Middle frontal gyrus (tissue), 1 donor: ENCODE data around the gene TRAF2.

Experiments used
- DNase-seq: peaks from one replicate; pipeline ENCODE4 v3.0.0-alpha.2; 2015; ENCODE audit warnings: low spot score; ENCODE audit errors: extremely low spot score

The TRAF2 gene

GRCh38 chr9:136910901-136911245 lies 24.6 kb downstream of the TRAF2 start:
- DNase-seq = no peak

GRCh38 chr9:136913701-136914438 lies 27.6 kb downstream of the TRAF2 start:
- DNase-seq = no peak

- DNase-seq = no peak
These were observed 29.5 kb downstream of the TRAF2 start for GRCh38 chr9:136915632-136916329.

- no peak for DNase-seq
These were observed 30.2 kb downstream of the TRAF2 start for GRCh38 chr9:136916330-136917184.

- DNase-seq = no peak
These were observed 31.6 kb downstream of the TRAF2 start for GRCh38 chr9:136917902-136918301.

GRCh38 chr9:136920069-136920468 lies 33.8 kb downstream of the TRAF2 start:
- DNase-seq = no peak

- DNase-seq = no peak
These were observed 34.5 kb downstream of the TRAF2 start for GRCh38 chr9:136920734-136921231.

GRCh38 chr9:136921307-136921706 lies 35.0 kb downstream of the TRAF2 start:
- no peak for DNase-seq

- DNase-seq = no peak
These were observed 35.4 kb downstream of the TRAF2 start for GRCh38 chr9:136921718-136922117.

GRCh38 chr9:136922540-136922939 lies 36.2 kb downstream of the TRAF2 start:
- no peak for DNase-seq

GRCh38 chr9:136923881-136924280 lies 37.6 kb downstream of the TRAF2 start:
- DNase-seq = no peak

GRCh38 chr9:136925414-136926153 lies 39.3 kb downstream of the TRAF2 start:
- DNase-seq = no peak

GRCh38 chr9:136926154-136926704 lies 39.9 kb downstream of the TRAF2 start:
- no peak for DNase-seq

- no peak for DNase-seq
These were observed 40.4 kb downstream of the TRAF2 start for GRCh38 chr9:136926749-136927148.

GRCh38 chr9:136927343-136928271 lies 41.3 kb downstream of the TRAF2 start:
- DNase-seq = no peak

- DNase-seq = no peak
These were observed 42.3 kb downstream of the TRAF2 start for GRCh38 chr9:136928591-136928990.

GRCh38 chr9:136930014-136930413 lies 43.7 kb downstream of the TRAF2 start:
- DNase-seq = no peak

GRCh38 chr9:136931611-136932130 lies 45.4 kb downstream of the TRAF2 start:
- DNase-seq = no peak

- DNase-seq = no peak
These were observed 48.0 kb downstream of the TRAF2 start for GRCh38 chr9:136934277-136934676.

GRCh38 chr9:136935651-136936050 lies 49.3 kb downstream of the TRAF2 start:
- no peak for DNase-seq
